HEK293 (cell line): Measurements from ENCODE around the gene ANKRD23.
A peak's percentile ranks its signal among the peaks of the same experiment; 100 is the strongest.
"Not testable (repeated sequence)": the region's sequence is repeated elsewhere in the genome, so short reads cannot be mapped to it uniquely, and the experiment has no call there.

Source experiments
- YY1 ChIP-seq: fragments of 450-650 bp; formaldehyde crosslinking; IDR thresholded peaks from 2 replicates; pipeline ENCODE4 v1.5.1; 2018; ENCODE audit warnings: missing biosample characterization, missing genetic modification characterization
- ZNF629 ChIP-seq: fragments of 450-650 bp; formaldehyde crosslinking; IDR thresholded peaks from 2 replicates; pipeline ENCODE4 v1.5.1; 2017; ENCODE audit warnings: missing biosample characterization, missing genetic modification characterization
- TF ChIP-seq, protein P1 (sequence below): fragments of 450-650 bp; formaldehyde crosslinking; IDR thresholded peaks from 2 replicates; pipeline ENCODE4 v1.5.1; 2016; ENCODE audit warnings: missing biosample characterization, missing genetic modification characterization
- TF ChIP-seq, protein P2 (sequence below): fragments of 450-650 bp; formaldehyde crosslinking; IDR thresholded peaks from 2 replicates; pipeline ENCODE4 v1.5.1; 2016; ENCODE audit warnings: missing biosample characterization, missing genetic modification characterization

DNA sequence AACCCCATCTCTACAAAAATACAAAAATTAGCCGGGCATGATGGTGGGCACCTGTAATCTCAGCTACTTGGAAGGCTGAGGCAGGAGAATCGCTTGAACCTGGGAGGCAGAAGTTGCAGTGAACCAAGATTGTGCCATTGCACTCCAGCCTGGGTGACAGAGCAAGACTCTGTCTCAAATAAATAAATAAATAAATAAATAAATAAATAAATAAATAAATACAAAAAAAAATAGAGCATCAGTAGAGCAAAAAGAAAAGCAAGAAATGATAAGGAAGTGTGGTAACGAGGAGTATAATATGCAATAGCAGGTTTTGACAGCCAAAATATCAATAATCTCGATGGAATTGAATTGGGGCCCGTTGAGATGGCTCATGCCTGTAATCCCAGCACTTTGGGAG, 45.7 kb upstream of the ANKRD23 start:
- TF ChIP-seq YY1: not testable (repeated sequence)
- TF ChIP-seq, protein P1, sequence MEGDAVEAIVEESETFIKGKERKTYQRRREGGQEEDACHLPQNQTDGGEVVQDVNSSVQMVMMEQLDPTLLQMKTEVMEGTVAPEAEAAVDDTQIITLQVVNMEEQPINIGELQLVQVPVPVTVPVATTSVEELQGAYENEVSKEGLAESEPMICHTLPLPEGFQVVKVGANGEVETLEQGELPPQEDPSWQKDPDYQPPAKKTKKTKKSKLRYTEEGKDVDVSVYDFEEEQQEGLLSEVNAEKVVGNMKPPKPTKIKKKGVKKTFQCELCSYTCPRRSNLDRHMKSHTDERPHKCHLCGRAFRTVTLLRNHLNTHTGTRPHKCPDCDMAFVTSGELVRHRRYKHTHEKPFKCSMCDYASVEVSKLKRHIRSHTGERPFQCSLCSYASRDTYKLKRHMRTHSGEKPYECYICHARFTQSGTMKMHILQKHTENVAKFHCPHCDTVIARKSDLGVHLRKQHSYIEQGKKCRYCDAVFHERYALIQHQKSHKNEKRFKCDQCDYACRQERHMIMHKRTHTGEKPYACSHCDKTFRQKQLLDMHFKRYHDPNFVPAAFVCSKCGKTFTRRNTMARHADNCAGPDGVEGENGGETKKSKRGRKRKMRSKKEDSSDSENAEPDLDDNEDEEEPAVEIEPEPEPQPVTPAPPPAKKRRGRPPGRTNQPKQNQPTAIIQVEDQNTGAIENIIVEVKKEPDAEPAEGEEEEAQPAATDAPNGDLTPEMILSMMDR (tag by site-specific recombination): not testable (repeated sequence)
- TF ChIP-seq, protein P2, sequence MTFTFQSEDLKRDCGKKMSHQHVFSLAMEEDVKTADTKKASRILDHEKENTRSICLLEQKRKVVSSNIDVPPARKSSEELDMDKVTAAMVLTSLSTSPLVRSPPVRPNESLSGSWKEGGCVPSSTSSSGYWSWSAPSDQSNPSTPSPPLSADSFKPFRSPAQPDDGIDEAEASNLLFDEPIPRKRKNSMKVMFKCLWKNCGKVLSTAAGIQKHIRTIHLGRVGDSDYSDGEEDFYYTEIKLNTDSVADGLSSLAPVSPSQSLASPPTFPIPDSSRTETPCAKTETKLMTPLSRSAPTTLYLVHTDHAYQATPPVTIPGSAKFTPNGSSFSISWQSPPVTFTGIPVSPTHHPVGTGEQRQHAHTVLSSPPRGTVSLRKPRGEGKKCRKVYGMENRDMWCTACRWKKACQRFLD (tag by site-specific recombination): not testable (repeated sequence)
- TF ChIP-seq ZNF629 (tag by site-specific recombination): peak; percentile 52; the same call in 1 of the 2 replicates
